Activated T-helper 9 cell treated with anti-CD3 and anti-CD28 coated beads, Interleukin-2, amount 50 U/mL, for 16 hours (primary cell): ENCODE measurements around the gene NFE2.
"Not testable (repeated sequence)": the region's sequence is repeated elsewhere in the genome, so short reads cannot be mapped to it uniquely, and the experiment has no call there.

Experiments
- DNase-seq: peaks from one replicate; pipeline ENCODE4 v3.0.0-alpha.2; 2020; ENCODE audit warnings: low read depth

NFE2 gene

DNA sequence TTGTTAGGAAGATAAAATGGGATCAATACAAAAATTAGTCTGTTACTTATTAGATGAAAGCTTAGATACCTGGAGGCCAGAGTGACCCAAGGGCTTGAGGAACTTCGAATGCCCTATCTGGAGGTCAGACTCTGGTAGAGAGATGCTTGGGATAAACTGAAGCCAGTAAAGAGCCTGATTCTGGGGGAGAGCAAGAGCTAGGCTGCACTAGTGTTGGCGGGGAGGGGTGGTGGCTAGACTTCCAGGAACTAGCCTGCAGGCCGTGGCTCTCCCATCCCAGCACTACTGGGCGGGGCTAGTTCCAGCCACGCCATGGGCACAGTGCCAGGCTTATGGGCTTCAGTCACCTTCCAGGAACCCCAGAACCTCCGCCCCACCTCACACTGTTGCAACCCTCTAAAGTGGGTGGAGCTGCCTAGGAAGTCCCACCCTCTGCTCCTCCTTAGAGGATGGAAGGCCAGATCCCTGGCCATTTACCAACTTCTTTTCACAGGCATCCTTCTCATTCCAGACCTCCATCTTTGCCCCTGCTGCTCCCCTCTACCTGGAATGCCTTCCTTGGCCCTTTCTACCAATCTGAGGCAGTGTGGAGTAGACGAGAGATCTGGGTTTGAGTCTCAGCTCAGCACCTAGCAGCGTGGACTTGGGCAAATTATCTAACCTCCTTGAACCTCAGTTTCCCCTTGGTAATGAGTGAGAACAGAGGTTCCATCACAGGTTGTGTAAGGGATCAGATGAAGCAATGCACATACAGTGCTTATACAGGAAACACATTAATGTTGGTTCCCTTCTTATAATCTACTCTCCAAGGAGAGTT lies 6.3 kb upstream of the NFE2 start:
- no peak for DNase-seq

DNA sequence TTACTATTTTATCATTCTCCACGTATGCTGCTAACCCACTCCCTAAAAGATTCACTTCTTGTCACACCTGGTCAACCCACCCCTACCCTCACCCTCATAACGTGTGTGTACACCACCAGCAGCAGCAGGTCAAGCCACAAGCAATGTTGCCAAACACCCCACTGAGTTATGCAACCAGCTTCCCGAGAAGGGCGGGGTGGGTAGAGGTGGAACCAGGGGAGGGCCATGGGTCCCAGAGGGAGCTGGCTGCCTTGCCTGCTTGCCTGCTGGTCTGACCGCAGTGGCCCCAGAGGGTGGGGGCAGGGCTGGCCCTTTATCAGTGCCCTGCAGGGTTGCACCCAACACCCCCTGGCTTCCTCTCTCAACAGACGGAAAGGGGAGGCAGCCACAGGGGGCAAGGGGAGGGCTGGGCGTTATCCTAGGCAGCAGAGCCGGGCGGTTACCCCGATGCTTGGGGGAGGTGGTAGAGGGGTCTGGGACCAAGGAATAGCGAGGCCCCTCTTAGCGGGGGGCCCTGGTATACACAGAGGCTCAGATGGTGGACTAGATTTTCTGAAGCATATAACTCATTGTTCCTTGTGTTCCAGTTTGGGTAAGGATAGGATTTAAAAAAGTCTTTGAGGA lies 3.5 kb upstream of the NFE2 start:
- no peak for DNase-seq

DNA sequence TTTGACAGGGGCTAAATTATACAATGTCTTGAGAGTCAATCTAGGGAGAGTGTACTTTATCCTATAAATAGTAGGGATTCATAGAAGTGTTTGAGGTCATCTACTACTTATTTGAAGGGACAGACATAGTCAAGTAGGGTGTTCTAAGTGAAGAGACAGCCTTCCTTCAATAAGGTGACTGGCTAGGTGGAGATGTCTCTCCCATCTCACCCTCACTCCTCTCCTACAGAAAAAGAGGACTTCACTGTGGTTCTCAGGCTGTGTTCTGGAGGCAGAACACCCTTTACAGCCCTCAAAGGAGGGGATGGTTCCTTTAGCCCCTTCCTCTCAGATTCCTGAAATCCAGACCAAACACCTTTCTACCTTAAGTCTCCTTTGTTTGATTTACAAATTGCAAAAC lies 2.8 kb upstream of the NFE2 start:
- no peak for DNase-seq

DNA sequence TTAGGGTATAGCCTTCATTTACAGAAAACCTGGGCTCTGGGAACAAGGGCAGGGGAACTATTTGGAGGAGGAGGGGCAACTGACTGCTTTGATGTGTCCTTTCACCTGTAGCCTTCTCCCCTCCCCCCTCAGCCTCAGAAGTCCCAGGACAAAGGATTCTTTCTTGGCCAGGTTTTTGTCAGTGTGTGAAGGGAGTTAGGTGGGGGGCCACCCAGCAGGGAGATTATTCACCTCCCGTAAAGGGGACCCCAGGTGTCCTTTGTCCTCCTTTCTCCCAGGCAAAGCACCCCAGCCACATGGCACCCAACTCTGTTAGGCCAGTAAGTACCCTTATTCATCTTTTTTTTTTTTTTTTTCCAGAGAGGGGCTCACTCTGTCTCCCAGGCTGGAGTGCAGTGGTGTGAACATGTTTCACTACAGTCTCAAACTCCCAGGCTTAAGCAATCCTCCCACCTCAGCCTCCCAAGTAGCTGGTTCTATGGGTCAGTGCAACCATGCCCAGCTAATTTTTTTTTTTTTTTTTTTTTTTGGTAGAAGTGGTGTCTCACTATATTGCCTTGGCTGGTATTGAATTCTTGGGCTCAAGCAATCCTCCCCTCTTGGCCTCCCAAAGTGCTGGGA lies 723 bp upstream of the NFE2 start:
- DNase-seq: no peak

DNA sequence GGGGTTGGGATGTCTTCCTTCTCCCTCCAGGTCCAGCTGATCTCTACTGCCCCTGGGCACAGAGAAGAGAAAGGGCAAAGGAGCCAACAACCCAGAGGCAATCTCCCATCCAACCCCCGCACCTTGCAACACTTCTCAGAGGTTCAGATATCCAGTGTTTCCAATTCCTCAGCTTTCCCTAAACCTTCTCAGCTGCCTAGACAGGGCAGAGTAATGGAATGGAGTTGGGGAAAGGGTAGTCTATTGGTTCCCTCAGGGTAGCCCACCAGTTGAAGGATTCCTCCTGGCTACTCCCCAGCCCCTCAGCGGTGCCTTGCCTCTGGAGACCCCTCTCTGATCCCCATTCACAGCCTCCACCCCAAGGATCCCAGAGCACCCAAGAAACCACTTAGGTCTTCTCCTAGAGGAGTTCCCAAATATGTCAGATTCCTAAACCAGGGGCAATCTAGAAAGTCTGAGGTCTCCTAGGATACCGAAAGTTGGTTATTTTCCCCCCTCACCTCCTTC lies 537 bp downstream of the NFE2 start:
- DNase-seq: no peak

DNA sequence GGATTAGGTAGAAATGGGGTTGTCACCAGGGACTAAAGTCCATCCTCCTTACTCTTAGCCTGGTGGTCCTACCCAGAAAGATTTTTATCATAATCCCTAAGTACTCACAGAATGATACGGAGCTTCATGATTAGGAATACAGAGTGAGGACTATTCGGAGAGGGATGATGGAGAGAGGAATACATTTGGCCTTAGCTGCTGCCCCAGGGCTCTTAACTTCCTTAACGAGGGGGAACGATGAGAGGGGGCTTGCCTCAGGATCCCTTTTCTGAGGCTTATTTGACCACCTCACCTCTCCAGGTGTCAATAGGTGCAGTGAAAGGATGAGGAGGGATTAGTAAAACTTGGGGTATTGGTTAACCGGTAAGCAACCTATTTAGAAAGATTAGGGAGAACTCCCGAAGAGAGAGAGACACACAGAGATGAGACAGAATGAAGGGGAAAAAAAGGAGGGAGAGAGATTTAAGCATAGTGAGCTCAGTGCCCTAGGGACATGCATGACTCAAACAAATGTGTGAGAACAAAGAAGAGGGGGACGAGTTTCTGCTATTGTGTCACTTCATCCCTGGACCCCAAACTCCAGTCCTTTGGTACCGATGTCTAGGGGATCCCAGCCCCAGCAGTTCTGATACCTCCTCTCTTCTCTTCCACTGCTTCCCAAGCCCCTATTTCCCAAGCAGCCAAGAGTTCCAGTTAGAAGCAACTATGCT lies 1.1 kb downstream of the NFE2 start:
- no peak for DNase-seq

DNA sequence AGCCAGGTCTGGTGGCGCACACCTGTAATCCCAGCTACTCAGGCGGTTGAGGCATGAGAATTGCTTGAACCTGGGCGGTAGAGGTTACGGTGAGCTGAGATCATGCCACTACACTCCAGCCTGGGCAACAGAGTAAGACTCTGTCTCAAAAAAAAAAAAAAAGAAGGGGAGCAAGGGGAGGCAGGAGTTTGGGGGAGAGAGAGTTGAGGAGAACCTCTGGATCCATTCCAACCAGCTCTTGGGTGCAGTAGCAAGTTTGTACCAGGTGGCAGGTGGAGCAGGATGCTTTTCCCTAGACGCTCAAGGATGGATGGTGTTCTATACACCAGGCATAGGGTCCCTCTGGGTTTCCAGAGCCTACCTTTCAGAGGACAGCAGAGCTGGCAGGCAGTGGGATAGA lies 1.9 kb downstream of the NFE2 start:
- DNase-seq: no peak

DNA sequence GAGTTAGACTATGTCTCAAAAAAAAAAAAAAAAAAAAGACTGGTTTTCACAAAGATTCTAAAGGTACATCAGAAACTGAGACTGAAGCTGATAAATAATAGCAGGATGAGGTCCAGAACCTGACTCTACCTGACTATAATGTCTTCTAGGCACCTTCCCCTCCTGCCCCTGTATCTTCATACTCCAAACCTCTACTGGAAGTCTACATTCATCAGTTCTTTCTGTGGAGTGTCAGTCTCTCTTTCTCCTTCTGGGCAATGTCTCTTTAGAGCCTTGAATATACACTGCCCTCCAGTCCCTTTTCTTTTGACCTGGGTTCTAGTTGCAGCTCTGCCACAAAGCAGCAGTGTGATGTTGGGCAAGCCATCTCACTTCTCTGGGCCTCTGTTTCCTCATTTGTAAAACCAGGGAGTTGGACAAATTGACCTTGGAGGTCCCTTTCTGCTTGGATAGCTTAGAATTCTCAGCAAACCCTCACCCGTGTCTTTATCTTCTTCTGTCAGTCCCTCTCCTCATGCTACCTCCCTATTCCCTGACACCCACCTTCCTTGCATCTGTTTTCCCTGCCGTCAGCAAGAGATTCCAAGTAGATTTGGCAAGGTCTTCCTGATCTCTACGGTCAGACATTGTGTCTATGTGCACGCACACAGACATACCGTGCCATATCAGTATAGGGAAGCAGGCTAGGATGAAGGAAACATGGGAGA lies 4.3 kb downstream of the NFE2 start:
- DNase-seq: no peak

DNA sequence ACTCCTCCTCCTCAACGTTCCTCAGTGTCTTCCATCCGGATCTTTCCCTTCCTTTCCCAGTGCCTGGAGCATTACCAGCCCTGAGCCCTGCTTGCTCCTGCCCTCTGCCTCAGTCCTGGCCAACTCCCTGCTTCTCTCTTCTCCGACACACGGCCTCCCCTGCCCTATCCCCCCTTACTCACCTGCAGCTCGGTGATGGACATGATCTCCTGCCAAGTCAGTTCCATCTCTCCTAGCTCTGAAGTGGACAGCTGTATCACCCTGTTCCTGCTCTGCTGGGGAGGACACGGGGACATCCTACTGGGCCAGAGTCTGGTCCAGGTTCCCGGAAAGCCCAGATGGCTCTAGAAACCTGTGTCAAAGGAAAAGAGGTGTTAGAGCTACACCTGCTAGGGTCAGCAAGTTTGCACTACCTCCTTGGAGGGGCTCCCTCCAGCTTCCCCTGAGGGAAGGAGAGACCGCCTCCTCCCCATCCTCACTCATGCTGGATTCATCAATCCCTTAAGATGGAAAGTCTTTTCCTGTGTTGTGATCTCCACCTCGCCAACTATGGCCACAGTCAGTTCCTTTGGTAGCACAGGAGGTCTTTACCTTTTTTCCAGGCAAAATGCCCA lies 5.8 kb downstream of the NFE2 start:
- no peak for DNase-seq

DNA sequence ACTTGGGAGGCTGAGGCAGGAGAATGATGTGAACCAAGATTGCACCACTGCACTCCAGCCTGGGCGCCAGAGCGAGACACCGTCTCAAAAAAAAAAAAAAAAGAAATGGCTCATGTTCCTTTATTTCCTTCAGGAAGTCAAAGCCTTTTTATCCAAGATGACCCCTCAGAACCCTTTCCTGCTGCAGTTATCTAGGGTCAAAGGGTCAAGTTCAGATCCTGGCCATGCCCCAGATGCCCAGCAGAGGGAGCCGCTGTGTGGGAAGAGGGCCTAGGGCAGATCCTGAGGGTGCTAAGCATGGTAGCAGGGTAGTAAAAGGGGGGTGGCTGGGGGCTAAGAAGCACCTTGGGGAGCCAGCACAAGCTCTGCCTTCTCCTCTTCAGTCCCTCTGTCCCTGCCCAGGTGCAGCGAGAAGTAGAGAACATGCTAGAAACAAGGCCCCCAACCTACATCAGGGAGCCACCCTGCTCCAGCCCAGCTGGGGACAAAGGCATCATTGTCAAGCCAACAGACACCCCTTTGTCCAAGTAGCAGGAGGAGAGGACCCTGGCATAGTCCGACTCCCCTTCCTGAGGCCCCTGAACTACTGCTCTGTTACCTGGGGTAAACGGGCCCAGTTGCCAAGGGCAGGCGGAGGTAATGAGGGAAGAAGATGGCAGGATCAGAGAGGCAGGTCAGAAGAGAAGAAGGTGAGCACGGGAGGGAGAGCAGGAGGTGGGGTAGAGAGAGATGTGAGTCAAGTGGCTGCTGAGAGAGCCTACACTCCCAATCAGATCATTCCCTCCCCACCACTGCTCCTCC lies 6.5 kb downstream of the NFE2 start:
- DNase-seq: peak; percentile 31

DNA sequence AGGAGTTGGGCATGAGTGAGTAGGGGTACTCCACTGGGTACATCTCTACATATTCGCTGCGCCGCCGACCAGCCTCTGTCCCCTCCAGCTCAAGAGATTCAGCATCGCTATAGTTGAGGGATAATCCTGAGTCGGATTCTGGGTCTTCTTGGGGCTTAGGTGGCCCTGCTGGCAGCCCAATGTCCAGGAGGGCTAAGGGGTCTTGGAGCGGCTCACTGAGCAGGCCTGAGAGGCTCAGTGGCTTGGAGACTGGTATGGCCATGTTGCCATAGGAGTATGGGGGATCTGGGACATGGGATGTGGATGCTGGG lies 7.9 kb downstream of the NFE2 start:
- no peak for DNase-seq

DNA sequence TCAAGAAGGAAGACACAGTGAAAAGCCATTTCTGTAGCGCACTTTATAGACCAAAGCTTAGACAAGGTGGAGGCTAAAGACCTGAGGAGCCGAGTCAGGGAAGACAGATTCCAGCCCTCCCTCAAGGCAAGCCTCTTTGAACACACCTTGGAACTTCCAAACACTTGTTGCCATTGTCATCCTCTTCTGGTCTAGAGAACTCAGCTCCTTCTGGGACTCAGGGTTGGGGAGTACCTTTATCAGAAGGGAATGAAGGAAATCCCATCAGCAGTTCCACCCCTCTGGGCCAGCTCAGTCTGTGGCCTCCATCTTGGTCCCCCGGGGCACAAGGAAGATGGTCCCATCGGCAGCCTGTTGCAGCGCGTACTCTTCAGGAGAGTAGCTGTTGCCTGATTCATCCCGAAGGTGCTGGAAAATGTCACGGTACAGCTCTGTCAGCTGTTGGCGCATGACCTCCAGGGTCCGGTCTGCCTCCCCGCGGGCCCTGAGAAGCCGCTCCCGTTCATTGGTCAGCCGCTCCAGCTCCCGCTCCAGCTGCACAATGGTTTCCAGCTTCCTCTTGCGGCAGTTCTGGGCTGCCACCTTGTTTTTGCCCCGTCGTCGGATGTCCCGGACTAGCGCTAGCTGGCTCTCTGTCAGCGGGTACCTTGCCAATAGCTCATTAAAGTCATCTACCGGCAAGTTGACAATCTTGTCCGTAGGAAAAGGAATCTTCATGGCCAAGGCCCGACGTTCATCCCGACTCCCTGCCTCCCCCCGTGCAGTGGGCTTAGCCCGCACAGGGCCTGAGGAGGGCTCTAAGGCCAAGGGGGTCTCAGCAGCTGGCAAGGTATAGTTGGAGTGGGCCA lies 8.5 kb downstream of the NFE2 start:
- DNase-seq: no peak

DNA sequence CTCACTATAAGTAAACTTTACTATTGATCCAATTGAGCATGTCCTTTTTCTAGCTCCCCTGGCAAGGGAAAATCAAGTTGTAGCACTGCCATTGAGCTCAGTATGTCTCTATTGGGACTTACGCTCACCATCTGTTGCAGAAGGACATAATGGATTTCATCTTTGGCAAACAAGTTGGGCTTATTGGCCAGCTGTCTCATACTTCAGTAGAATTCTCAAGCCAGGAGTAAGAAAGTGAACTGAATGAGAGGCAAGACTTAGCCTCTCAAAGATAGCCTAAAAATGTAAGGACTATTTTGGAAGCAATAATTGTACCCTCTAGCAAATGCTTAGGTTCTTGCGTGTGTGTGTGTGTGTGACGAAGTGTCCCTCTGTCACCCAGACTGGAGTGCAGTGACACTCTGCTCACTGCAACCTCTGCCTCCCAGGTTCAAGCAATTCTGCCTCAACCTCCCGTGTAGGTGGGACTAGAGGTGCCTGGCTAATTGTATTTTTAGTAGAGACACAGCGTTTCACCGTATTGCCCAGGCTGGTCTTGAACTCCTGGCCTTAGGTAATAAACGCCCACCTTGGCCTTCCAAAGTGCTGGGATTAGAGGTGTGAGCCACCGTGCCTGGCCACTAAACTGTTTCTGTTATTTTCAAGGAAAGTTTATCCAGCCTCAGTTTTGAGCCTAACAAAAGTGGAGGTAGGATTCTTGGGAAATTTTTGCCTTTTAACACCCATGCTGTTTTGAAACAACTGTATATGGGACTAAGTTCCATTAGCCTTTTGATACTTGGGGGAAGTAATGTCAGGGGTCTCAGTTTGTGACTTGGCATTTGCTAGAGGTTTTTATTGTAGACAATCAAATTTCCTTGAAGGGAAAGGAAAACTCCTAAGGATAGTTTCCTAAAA lies 13.3 kb downstream of the NFE2 start:
- no peak for DNase-seq

DNA sequence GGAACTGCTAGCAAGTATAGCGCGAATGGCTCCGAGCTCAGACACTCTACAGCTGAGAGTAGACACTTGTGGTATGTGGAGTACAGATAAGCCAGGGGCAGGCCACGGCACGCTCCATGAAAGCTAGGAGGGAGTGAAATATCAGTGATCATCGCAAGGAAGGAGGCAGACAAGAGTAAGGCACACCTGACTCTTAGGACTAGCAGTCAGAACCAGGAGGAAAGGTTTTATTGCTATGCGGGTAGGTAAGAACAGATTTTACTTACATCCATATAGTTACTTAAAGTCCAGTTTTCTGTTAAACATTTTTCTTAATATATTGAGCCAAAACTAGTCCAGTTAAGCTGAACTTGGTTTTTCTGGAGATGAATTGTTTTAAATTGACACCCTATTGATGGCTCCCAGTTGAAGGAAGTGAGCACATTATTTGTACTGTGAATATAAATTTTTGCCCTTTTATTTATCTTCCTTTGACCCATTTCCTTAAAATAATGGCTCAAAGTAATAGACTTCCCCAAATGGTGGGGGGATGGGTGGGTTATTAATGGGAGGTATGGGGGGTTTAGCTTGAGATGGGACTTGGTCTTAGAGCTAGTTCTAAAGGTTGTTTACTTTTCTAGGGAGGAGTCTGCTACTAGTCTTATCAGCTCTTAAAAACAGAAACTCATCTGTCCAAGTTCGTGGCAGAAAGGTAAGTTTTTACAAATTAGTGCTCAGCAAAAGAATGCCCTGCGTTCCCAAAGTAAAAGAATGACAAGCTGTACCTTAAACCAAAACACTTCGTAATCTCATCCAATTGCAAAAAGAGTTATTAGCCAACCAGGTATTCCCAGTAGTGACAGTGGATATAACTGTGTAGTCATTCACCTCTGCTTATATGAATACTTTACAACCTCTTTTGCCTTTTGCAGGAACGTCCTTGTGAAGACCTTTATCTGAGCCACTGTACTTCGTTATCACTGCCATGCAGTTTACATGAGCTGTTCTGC lies 14.5 kb downstream of the NFE2 start:
- no peak for DNase-seq

DNA sequence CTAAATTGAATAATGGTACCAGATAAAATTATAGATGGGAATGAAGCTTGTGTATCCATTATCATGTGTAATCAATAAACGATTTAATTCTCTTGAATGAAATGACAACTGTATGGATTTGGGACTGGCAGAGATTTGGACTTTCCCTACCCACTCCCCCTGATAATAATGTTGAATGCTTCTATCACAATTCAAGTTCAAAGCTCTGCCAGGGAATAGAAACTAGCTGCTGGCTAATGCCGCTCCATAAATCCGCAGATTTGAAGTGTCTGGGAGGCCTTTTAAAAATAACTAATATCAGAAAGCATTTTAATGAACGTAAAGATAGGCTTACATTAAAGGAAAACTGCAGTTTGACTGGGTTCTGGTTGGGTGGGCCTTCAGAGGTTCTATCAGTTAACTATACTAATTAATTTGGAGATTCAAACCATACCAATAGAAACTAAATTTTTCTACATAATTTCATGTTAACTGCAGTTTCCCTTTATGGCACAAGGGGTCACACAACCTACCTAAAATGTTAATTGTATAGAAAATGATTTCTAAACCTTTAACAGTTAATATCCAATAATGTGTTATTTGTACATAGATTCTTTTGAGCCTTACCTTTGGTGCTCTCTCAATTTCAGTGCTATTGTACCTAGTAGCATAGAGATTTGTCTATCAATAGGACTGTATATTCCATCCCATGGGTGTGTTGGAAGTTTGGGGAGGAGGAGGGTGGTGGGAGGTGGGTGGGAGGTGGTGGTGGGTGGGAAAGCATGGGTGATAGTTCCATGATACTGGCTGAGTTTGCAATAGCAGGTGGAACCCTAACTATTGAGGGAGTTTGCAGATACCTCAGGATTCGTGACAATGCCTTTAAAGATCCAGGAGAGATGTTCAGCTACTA lies 15.4 kb downstream of the NFE2 start:
- no peak for DNase-seq

DNA sequence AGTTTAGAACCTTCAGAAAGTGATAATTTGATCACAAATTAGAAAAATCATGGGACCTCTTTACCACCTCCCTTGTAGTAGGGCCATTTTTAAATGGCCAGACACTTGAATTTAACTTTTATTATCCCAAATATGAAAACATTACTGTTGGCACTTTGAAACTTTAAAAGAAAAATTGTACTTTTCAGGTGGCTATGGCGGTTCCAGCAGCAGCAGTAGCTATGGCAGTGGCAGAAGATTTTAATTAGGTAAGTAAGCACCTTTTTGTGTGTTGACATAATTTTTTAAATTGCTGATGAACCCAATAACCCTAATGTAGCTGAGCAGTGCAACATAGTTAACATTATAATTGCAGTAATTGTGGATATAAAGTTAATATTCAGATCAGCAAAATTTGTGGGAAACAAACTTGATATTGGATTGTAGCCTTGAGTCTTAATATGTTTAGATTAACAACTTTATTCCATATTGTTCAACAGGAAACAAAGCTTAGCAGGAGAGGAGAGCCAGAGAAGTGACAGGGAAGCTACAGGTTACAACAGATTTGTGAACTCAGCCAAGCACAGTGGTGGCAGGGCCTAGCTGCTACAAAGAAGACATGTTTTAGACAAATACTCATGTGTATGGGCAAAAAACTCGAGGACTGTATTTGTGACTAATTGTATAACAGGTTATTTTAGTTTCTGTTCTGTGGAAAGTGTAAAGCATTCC lies 16.6 kb downstream of the NFE2 start:
- not testable (repeated sequence) for DNase-seq
